GM21717 (cell line): ENCODE results near the gene SLC38A10.
A peak's percentile ranks its signal among the peaks of the same experiment; 100 is the strongest.

ENCODE experiments used
- ATAC-seq: cut with Tn5 transposase; IDR thresholded peaks from one replicate; pipeline ENCODE4 v1.9.1; 2021; ENCODE audit warnings: mild to moderate bottlenecking, moderate library complexity; ENCODE audit not compliant: unreplicated experiment

The SLC38A10 gene

DNA sequence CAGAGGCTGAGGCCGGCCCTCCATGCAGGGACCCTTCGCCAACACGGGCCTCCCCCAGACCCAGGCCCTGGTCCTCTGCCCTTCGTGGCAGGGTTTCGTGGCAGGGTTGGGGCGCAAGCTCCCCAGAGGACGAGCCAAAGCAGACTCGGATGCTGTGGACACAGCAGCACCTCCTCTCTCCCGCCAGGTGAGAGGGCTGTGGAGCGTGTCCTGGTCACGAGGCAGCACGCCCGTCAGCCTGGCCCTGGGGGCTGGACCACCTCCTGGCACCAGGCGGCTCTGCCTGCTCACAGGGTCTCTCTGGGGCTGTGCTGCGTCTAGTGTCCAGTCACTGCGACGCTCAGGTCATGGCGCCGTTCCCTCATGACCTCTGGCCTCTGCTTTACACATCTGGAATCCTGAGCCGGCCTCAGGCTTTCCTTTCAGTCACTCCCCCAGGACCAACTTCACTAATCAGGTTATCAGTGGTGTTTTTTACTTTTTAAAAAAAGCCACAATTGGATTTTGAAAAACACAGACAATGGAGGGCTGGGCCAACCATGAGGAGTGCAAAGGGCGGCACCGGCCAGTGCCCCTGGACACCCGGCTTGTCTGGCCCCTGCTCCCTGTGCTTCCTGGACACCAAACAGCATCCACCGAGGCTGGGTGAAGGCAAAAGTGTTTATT lies 50.6 kb downstream of the SLC38A10 start:
- ATAC-seq = no peak

DNA sequence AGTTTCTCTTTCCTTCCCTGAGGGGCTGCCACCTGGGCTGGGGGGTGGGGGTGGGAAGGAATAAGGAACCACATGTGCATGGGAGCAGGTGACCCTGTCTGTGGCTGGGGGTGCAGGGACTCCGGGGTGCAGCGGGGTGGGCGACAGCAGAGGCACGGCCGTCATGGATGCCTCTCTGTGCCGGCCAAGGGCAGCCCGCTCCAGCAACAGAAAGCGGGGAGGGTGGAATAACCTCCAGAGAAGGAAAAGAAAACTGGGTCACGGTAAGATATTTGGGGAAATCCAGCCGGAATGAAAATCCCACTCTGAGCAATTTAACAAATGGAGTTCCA lies 51.8 kb downstream of the SLC38A10 start:
- ATAC-seq = no peak

DNA sequence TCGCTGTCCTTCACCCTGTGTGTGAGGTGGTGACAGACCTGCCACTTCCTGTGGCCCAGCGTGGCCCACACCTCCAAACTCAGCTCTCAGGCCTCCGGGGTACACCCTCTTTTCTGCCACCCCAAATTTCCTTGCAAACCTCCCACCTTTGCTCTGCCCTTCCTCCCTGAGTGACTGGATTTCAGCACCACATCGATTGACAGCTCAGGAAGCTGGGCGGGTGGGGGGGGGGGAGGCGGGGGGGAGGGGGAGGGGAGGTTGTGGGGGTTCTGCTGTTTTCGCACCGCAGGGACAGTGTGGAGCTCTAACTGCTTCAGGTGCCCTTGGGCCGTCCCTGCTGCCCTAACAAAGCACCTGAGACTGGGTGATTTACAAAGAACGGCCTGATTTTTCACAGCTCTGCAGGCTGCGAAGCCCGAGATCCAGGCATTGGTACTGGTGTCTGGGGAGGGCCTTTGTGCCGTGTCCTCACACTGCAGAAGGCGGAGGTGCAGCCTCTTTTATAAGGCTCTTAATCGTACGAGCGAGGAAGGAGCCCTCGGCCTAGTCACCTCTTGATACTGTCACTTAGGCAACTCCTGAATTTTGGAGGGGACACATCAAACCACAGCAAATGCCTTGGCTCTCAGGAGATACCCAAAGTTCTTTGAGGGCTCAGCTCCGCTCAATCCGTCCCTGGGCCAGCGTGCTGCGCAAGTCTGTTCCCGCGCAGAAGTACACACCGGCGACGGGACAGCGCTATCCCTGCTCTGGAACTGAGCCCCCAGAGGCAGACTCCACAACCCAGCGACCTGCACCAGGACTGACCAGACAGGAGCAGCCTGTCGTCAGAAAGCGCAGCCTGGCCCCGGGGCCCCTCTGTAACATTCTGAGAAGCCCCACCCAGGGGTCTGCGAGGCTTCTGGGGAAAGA lies 52.4 kb downstream of the SLC38A10 start:
- ATAC-seq = no peak

DNA sequence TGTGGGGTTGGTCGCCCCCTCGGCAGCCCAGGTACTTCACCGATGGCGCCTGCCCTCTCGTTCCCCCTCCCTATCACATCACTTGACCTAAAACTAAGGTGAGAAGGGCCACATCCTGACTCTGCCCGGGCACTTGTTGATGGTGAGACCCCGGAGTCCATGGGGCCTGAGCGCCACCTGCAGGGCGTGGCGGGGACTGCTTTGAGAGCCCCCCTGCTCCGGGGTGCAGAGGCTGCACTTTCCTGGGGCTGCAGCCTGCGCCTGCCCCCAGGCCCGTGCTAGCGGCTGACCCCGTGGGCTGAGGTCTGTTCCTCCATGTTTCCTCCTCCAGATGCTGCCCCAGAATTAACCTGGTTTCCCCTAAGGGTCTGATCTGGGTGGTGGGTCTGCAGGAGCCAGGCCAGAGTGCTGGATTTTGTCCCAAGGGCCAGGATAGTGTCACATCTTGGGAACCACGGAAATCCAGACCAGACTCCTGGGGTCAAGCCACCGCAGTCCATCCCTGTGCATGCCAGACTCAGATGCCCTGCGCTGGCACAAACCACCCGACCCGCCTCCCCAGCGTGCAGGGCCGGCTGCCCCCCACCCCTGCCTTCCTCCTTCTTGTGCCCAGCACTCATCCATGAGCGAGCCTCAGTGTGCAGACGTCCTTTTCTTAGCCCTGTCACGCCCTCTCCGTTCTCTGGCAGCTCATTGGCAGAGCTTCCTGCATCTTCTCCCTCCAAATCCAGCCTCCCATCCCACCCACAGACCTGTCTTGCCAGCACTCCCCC lies 53.3 kb downstream of the SLC38A10 start:
- ATAC-seq = no peak

DNA sequence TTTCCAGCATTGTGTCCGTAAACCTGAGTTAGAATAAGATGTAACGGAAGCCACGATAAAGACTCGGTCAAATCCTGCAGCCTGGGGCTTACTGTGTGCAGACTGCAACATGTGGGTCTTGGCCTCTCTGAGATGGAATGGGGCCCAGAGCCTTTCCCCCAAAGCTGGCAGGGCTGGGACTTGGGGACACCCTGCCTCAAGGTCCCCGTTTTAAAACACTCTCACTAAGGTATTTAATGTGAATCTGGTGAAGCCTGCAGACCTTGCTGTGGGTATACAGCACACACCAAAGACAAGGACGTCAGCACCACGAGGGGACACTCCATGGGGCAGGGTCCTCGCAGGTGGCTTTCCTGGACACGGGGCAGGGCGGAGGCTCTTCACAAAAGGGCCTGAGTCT lies 53.9 kb downstream of the SLC38A10 start:
- no peak for ATAC-seq

DNA sequence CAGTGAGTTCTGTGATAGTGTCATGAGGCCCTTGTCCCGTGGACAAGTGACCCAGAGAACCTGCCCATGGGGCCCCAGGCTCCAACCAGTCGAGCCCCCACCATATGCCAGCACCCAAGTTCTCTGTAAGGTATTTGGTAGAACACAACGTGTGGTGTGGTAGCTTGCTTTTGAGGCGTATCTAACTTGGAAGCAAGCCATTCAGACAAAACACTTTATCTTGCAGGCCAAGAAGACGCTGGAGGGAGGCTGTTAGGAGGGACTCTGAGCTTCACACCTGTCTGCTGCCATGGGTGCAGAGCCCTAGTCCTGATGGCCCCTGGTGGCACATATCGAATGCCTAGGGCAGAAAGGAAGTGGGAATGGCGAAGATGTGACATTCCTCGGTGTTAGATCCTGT lies 54.3 kb downstream of the SLC38A10 start:
- ATAC-seq = no peak

DNA sequence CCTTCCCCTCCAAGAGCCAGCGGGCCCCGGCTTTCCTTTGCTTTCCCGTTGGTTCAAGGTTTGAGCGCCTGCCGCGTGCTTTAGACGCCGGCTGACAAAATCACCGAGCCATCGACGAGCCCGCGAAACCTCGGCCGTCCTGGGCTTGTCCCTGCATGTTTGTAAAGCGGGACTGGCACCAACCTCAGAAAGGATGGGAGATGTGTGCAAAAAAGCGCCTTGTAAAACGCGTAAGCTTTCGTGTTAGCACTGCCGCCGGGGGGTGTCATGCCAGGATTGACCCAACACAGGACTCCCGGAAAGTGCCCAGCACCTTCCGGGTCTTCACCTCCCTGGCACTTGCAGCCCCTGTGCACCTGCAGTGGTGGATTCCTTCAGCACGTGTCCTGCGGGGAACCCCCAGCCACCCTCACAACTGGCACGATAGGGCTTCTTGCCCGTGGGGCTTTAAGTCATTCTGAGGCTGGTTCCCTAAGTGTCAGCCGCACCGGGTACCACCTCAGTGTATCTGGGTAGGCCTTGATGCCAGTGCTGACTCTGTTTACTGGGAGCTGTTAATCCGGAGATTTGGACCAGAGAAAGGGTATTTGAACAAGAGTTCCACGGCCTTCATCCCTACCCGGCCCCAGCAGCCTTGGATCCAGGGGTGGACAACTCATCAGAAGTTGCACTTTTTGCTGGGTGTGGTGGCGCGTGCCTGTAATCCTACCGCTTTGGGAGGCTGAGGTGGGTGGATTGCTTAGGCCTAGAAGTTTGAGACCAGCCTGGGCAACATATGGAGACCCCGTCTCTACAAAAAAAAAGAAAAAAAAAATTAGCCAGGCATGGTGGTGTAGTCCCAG lies 55.2 kb downstream of the SLC38A10 start:
- no peak for ATAC-seq

DNA sequence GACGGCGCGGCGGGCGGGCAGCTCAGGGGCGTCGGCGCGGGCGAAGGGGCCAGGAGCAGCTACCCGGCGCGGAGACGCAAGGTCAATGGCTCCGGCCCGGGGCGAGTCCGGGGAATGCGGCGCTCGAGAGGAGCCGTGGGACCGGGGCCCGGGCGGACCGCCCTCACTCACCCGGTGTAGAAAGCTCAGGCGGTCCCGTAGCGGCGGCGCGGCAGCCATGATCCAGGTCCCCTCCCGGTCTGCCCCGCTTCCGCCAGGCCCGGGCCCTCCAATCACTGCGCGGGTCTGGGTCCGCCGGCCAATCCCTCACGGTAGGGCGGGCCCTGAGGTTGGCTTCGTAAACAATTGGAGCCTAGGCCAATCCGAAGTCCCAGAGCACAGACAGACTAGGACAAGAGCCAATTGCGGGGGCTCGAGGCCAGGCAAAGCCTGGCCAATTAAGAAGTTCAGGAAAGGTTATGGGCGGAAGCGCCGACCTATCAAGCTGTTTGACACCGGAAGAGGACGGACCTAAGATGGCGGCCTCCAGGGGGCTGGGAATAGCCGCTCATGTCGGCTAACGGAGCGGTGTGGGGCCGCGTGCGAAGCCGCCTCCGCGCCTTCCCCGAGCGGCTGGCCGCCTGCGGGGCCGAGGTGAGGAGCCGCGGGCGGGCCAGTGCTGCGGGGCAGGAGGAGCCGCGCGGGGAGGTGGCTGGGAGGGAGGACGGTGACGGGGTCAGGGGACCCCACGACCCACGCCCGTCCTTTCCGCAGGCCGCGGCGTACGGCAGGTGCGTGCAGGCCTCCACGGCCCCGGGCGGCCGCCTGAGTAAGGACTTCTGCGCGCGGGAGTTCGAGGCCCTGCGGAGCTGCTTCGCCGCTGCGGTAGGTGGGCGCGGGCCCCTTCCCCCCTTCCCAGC lies 56.0 kb downstream of the SLC38A10 start, which contains the start of the genes NDUFAF8 and TEPSIN:
Gene NDUFAF8 (plus strand): TSS at position 504 of the 899 bp plus-strand sequence. CDS start 46 bp downstream, at position 550.
Gene TEPSIN (minus strand): TSS at position 241 of the 899 bp plus-strand sequence. CDS start 22 bp downstream, at position 219.
- peak; percentile 84 for ATAC-seq

DNA sequence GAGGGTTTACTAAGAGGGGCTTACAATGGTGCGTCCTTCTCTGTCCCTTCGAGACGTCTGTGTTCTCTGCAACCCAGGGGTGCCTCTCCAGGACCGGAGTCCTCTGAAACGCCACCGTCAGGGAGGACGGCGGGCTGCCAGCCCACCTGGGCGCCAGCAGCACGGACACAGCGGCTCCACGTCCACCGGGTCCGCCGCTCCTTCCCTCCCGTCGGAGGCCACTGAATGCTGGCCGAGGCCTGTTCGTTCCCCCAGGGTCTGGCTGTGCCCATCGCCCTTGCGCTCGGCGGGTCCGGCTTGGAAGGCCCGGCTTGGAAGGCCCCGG lies 56.7 kb downstream of the SLC38A10 start:
- ATAC-seq = no peak

DNA sequence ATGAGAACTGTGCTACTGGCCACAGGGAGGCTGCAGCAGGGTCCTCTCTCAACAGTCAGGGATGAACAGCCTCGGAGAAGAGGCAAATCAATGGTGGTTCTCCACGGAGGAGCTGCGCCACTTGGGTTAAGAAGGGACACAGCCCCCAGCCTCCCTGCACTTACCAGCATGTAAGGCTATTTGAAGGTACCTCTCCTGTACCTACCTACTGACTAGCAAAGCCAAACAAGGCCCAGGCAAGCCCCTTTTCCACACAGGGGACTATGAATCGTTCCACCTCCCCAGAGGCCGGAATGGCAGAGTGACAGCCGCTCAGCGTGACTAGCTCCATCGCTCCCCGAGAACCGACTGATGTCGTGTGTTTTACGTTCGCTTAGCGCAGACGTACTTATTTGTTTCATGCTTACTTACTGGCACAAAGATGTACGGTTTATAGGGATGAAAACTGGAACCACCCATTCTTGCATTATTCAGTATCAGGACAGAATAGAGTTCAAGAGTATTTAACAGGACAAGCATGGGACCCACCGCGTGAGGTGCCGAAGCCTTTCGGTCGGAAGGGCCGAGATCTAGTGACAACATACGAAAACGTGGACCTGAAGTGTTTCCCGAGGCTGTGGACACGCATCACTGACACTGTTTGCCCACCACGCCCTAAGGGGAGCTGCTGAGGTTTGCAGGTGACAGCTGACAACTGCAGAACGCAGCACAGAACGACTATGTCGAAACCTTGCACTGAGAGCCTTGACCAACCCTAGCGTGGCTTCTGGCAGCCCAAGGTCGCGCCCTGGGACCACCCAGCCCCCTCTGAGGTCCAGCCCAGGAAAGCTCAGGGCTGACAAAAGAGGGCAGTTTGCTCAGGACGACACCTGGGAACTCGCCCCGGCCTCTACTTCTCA lies 57.3 kb downstream of the SLC38A10 start:
- ATAC-seq = no peak

DNA sequence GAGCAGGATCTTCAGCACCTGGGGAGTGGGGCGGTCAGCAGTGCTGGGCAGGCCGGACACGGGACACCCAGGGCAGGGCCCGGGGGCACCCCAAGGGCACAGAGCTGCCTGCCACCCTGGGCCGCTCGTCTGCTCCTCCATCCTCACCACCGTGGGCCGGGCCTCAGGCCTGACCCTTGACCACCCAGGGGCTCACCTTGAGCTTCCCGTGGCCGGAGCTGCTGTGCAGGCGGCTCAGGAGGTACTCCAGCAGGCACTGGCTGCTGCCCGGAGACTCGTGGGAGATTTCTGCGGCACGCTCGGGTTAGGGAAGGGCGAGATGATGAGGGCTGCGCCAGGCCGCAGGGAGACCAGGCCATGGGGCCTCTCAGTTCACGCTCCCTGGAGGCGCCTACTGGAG lies 58.3 kb downstream of the SLC38A10 start:
- no peak for ATAC-seq

DNA sequence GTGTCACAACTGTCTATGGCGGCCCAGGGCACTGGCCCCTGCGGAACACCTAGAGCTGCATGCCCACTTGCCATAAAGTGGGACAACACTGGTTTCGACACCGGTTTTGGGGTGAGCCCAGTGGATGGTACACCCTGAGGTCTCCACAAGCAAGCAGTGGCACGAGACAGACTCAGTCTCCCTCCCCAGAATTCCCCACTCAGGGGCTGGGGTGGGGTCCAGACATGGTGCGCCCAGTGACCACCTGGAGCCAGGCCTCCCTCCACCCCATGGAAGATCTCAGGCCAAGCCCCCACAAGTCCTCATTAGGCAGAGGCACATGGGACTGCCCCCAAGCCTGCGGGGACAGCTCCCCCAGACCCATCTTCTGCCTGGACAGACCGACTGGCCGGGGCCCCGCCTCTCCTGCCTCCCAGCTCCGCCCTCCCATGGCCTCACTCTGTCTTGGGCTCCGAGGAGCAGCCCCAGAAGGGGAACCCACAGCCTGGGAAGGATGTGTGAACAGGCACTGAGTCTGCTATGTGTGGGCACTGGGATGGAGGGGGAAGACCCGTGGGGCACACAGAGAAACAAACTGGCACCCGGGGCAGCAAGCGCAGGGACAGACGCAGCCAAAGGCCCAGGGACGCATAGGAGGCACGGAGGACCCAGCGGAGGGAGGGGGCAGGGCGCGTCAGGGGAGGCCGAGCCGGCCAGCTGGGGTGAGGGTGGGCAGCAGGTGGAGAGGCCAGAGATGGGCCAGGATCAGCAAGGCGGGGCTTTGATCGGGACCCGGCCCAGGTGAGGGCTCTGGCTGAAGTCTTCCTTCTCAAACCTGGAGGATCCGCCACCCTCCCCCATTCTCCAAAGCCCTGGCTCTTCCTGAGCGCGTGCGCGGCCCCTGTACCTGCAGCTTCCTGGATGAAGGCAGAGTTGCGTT lies 59.0 kb downstream of the SLC38A10 start:
- no peak for ATAC-seq

DNA sequence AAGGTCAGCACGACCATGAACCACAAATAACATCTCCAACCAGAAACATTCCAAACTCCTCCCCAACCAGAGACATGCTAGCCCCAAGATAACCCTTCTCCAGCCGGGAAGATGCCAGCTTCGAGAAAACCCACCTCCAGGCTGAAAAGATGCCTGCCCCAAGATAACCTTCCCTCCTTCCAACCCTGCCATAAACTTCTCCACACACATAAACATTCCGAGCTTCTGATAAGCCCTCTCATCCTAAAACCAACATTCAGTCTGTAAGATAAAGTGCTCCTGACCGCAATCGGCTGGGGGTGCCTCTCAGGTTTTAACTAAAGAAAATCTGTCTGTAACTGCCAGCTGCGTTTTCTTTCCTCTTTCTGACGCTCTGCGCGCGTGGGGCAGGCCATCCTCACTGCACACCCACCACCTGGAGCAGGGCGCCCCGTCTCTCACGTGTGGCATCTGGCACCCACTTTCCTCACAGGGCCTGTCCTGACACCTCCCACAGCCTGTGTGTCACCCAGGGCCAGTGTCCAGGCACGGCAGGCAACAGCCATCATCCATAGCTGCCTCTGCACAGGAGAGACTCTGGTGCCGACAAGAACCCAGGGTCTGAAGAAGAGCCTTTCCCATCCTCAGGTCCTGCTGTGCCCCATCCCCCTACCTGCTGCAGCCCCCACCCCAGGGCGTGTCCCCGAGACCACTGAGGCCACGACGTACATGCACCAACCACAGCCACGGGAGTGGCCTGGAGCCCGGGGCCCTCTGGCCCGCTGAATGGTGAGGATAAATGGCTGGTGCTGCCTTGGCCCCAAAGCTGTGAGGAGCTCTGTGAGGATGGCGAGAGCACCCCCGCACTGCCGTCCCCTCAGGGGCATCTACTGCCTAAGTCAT lies 59.9 kb downstream of the SLC38A10 start:
- no peak for ATAC-seq

DNA sequence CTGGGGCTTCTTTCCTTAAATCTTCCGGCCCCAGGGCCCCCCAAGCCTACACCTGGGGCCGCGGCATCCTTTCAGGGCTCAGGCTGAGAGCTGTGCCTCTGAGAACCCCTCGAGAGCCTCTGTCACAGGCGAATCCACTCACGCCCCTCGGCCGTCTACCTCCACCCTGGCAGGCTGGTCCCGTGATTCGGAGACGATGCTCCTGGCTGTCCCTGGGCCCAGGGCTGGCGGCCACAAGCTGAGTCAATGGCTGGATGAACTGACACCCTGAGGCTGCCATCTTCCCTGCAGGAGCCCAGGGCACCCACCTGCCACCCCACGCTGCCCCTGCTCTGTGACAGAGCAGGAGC lies 60.6 kb downstream of the SLC38A10 start:
- ATAC-seq = no peak

DNA sequence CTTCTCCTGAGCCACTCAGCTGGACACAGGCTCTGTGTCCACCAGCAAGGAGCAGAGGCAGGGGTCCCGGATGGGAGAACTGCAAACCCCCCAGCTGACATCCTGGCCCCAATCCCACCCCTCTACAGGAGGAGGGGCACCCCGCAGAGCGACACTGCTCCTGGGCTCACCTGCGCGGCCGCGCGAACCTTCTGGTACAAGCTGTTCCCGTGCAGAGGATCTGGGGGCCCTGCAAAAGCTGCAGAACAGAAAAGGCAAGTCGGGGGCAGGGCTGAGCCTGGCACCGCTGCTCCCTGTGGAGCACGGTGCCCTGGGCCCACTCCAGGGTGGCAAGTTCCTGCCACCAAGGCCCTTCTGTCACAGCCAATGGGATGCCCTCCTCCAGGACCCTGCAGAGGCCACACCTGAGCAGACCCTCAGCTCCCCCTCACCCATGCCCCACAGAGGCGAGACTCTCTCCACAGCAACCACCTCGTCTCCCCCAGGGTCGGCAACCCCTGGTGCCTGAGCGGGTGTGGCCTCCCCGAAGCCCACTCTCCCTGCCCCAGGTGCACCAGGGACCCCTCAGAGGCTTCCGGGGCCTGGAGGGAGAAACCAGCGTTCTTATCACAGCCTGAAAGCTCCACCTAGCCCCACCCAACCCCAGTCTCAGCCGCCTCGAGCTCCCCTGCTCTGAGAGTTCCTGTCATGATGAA lies 61.1 kb downstream of the SLC38A10 start:
- ATAC-seq = no peak

DNA sequence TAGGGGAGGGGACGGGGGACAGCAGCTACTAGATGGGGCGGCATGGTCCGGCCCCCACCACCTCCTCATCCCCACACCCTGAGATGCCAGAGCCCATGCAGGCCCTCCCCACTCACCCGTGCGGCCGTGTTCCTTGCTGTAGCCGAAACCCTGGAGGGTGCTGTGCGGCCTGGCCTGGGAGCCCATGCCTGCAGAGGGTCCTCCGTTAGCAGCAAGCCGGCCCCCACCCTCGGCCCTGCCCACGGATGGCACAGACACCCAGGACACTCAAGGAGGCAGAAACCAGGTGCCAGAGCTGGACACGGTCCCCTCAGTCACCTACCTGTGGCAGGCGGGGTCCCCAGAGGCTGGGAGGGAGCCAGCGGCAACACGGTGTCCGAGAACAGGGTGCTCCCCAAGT lies 61.8 kb downstream of the SLC38A10 start:
- ATAC-seq = no peak
